Kidney (tissue), 14 donors: ENCODE measurements around the gene PACS1. TPM values are rescaled to one million over a fixed set of nuclear protein-coding genes. Genes with fewer than 3 reads are reported as not detected.

ENCODE experiments used
- DNase-seq, 5 donors: peaks; one replicate each; pipeline ENCODE4 v3.0.0-alpha.2; 2013 to 2020
- FAIRE-seq: peaks from 2 replicates; lab custom pipeline; 2012; peaks lifted over from hg19 to GRCh38; lab: Jason Lieb, UNC
- H3K27ac ChIP-seq, 2 donors: one replicate each; pipeline ENCODE4 v1.7.0; 2013; ENCODE audit warnings: low read depth in 2 of 2, low read length in 2 of 2, inconsistent platforms in 1 of 2
- H3K27me3 ChIP-seq: one replicate; pipeline ENCODE4 v1.7.1; 2013; ENCODE audit warnings: low read length, inconsistent platforms; ENCODE audit not compliant: control insufficient read depth, insufficient read depth
- H3K36me3 ChIP-seq, 3 donors: one replicate each; pipeline versions ENCODE4 v1.7.0 to v1.7.1; 2013; ENCODE audit warnings: low read length in 3 of 3, control low read depth in 1 of 3, inconsistent platforms in 1 of 3; ENCODE audit not compliant: insufficient read depth in 3 of 3, control insufficient read depth in 2 of 3
- H3K4me1 ChIP-seq, 3 donors: one replicate each; pipeline versions ENCODE4 v1.7.0 to v1.7.1; 2013; ENCODE audit warnings: low read length in 3 of 3, inconsistent platforms in 1 of 3, low read depth in 1 of 3; ENCODE audit not compliant: control insufficient read depth in 2 of 3, insufficient read depth in 2 of 3
- H3K4me3 ChIP-seq, 3 donors: one replicate each; pipeline versions ENCODE4 v1.7.0 to v1.8.1; 2013; ENCODE audit warnings: low read length in 3 of 3, control low read depth in 1 of 3, inconsistent platforms in 1 of 3
- H3K9ac ChIP-seq, 3 donors: one replicate each; pipeline versions ENCODE4 v1.7.0 to v1.7.1; 2013; ENCODE audit warnings: low read length in 3 of 3, control low read depth in 1 of 3, inconsistent platforms in 1 of 3
- H3K9me3 ChIP-seq, 3 donors: one replicate each; pipeline versions ENCODE4 v1.7.0 to v1.7.1; 2013; ENCODE audit warnings: low read length in 3 of 3, control low read depth in 1 of 3, inconsistent platforms in 1 of 3; ENCODE audit not compliant: control insufficient read depth in 2 of 3, insufficient read depth in 1 of 3
- intact Hi-C: fragments of 100-400 bp; cut with DNase I; formaldehyde crosslinking; loops from one replicate; pipeline ENCODE4 v1.11.1; 2022
- polyA plus RNA-seq: library from polyadenylated mRNA; stranded (reverse); fragments of 350-450 nt; fragmentation: Illumina TruSeq; extraction: RNeasy Lipid Tissue Mini Kit (QIAGEN cat#74804); gene quantifications from one replicate; pipeline ENCODE4 v1.2.3, GENCODE V29; 2014; ENCODE audit warnings: low read depth, low replicate concordance; ENCODE audit not compliant: insufficient read depth
- total RNA-seq: library from RNA; stranded (reverse); fragmentation: NEBNext Ultra II Directional; extraction: Animal tissue kit (Norgen Biotek cat#: 25700); gene quantifications from one replicate; pipeline ENCODE4 v1.2.1, GENCODE V29; 2021
- TF ChIP-seq, protein P1 (sequence below): IDR thresholded peaks from 3 replicates; pipeline ENCODE4 v1.5.1; 2012; ENCODE audit warnings: mild to moderate bottlenecking, moderate library complexity, borderline replicate concordance; ENCODE audit not compliant: insufficient read depth; ENCODE audit errors: extremely low read depth
- donor health status: control.
- donor health status: control.
- donor health status: control.
- donor health status: control.
- donor health status: control.
- donor health status: DM: yes; HTN: yes; CAD: no.
- donor health status: Normal renal cell carcinoma (clear cell type).

PACS1 gene
- total and polyA plus RNA-seq, 2 donors from 2014 or later = 23.7 to 91.8 TPM

DNA sequence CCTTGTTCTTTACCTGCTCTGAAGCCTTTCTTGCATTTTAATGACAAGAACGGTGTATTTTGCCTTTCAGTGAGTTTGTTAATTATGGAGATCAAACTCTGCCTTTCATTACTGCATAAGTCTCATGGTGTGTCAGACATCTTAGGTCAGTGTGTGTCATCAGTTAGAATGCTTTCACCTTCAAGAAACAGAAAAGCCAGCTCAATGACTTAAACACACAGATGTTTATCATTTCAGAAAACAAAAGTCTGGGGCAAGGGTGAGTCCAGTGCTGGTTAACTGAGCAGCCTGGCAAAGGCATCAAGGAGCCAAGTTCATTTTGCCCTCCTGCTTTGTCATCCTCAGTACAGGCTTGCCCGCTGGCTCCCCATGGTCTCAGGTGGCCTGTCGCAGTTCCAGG is 54.5 kb downstream of the PACS1 start:
- H3K4me1 ChIP-seq = peaks cover 5 to 28% (median 26%) of the 10 kb centered on the region in 3 donors
- H3K36me3 ChIP-seq = no peaks in the 10 kb centered on the region
- intact Hi-C loops = no loop called here
- H3K9ac ChIP-seq = no peak overlapping the region
- no peak overlapping the region for H3K4me3 ChIP-seq
- FAIRE-seq (no peak), DNase-seq (no peak)
- TF ChIP-seq, protein P1, sequence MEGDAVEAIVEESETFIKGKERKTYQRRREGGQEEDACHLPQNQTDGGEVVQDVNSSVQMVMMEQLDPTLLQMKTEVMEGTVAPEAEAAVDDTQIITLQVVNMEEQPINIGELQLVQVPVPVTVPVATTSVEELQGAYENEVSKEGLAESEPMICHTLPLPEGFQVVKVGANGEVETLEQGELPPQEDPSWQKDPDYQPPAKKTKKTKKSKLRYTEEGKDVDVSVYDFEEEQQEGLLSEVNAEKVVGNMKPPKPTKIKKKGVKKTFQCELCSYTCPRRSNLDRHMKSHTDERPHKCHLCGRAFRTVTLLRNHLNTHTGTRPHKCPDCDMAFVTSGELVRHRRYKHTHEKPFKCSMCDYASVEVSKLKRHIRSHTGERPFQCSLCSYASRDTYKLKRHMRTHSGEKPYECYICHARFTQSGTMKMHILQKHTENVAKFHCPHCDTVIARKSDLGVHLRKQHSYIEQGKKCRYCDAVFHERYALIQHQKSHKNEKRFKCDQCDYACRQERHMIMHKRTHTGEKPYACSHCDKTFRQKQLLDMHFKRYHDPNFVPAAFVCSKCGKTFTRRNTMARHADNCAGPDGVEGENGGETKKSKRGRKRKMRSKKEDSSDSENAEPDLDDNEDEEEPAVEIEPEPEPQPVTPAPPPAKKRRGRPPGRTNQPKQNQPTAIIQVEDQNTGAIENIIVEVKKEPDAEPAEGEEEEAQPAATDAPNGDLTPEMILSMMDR = no peak
- H3K27ac ChIP-seq = peak overlapping the region; percentile 18 to 33
- H3K9me3 ChIP-seq = no peaks in the 10 kb centered on the region
- H3K27me3 ChIP-seq = no peaks in the 10 kb centered on the region

DNA sequence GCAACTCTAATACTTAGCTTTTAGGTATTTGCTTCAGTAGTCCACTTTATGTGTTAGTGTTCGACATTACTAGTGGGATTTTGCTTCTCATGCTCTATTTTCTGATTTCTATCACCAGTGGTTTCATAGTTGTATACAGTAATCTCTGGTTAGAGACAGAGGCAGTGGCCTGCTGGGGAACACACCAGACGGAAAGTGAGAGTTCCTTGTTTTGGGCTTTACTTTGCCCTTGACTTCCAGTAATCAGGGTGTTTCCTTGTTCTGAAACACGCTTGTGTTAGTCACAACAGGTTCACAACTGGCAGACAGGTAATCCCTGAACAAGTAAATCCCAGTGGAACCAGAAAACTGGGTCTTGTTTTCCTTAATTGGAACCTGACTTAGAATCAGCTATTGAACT is 56.0 kb downstream of the PACS1 start:
- Histone ChIP-seq H3K4me3 (no peak overlapping the region), H3K27me3 (no peaks in the 10 kb centered on the region), H3K9ac (no peak overlapping the region), H3K36me3 (no peaks in the 10 kb centered on the region), H3K27ac (peak overlapping the region; percentile 65 to 71), H3K4me1 (peaks cover 5 to 18% (median 18%) of the 10 kb centered on the region in 3 donors), H3K9me3 (no peaks in the 10 kb centered on the region)
- TF ChIP-seq, protein P1 = no peak
- DNase-seq (no peak), FAIRE-seq (no peak)
- intact Hi-C loops = no loop called here

DNA sequence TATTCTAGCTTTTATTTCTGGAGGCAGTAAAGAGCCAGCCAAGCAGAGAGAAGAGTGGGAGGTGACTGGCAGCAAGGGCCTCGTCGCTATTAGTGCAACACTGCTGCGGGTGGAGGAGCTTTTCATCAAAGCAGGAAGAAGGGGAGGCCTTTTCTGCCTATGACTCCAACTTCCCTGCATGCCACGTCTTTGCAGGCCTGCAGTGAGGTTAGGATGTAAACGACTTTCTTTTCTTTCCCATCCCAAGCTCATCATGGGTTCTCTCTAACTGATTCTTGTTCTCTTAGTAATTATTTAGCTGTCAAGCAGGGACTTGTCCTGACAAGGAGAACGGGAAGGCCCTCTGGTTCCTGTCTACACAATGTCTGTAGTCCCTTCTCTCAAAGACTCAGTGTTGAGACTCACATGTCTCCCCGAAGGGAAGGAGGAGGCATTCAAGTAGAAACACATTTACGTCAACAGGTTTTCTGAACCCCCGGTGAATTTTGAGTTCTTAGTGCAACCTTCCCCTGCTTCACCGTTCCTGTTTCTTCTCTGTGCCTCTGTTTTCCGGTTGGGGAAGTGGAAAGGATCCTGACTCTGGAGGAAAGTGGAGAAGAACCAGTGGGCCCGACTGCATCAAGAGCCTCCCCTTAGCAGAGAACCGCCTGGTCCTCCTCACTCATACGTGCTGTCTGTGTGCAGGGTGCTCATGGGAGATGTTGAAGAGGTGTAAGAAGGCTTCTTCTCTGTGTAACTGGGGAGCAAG is 56.9 kb downstream of the PACS1 start:
- FAIRE-seq (no peak), DNase-seq (peak; percentile 58 to 86 (median 80))
- Histone ChIP-seq H3K4me1 (peaks cover 5 to 18% (median 18%) of the 10 kb centered on the region in 3 donors), H3K27me3 (no peaks in the 10 kb centered on the region), H3K27ac (peak overlapping the region; percentile 35 to 71), H3K9ac (peak overlapping the region in 1 of 3 donors; percentile 10), H3K36me3 (no peaks in the 10 kb centered on the region), H3K4me3 (no peak overlapping the region), H3K9me3 (no peaks in the 10 kb centered on the region)
- intact Hi-C loops = no loop called here
- TF ChIP-seq, protein P1 = no peak
